Measurements from ENCODE around the gene LRBA. TPM values are rescaled to one million over a fixed set of nuclear protein-coding genes. Genes with fewer than 3 reads are reported as not detected.

Gene LRBA
- total RNA-seq, 1 experiment from 2014 or later, result 77.4 TPM

DNA sequence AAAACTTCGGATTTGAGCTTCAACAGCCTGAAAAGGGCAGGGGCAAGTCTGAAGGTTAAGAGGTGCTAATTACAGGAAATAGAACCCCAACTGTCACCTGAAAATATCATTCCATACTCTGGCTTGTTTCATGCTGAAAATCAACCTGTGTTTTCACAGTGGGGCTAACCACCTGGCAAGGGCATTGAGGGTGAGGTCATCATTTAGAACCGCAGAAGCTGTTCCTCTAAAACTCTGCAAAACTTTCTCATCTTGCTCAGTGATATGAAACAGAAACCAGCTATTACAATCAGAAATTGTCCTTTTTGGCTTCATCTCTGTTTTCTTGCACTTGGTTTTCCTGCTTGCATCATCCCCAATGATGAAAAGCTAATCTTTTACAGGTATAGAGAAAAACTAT is 689.2 kb downstream of the LRBA start:
- Histone ChIP-seq H3K79me2 (ENCODE audit: low read depth) (no peaks in the 10 kb centered on the region), H2AFZ (no peak overlapping the region), H3K27me3 (ENCODE audit: insufficient read depth, low read depth) (no peaks in the 10 kb centered on the region), H4K20me1 (ENCODE audit: insufficient read depth) (no peaks in the 10 kb centered on the region), H3K4me3 (no peak overlapping the region), H3K4me1 (replicated peaks; ENCODE audit: insufficient read depth) (no peaks in the 10 kb centered on the region), H3K9me3 (ENCODE audit: insufficient read depth, low read depth) (no peaks in the 10 kb centered on the region), H3K4me2 (no peak overlapping the region), H3K27ac (no peak overlapping the region), H3K9me2 (ENCODE audit: insufficient read depth) (no peaks in the 10 kb centered on the region), H3K36me3 (ENCODE audit: low read depth) (no peaks in the 10 kb centered on the region), H3F3A (ENCODE audit: insufficient read depth, low read depth) (no peaks in the 10 kb centered on the region)
- TF ChIP-seq, protein P1, sequence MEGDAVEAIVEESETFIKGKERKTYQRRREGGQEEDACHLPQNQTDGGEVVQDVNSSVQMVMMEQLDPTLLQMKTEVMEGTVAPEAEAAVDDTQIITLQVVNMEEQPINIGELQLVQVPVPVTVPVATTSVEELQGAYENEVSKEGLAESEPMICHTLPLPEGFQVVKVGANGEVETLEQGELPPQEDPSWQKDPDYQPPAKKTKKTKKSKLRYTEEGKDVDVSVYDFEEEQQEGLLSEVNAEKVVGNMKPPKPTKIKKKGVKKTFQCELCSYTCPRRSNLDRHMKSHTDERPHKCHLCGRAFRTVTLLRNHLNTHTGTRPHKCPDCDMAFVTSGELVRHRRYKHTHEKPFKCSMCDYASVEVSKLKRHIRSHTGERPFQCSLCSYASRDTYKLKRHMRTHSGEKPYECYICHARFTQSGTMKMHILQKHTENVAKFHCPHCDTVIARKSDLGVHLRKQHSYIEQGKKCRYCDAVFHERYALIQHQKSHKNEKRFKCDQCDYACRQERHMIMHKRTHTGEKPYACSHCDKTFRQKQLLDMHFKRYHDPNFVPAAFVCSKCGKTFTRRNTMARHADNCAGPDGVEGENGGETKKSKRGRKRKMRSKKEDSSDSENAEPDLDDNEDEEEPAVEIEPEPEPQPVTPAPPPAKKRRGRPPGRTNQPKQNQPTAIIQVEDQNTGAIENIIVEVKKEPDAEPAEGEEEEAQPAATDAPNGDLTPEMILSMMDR (conservative IDR thresholded peaks at IDR 0.05), result no peak
- no peak for TF ChIP-seq EZH2 (IDR thresholded peaks at IDR 0.05; ENCODE audit: low read depth)
- CTCF ChIA-PET, result no interaction called here
- BruUV-seq (replicated peaks), result no TSS peak
- intact Hi-C loops (cut with micrococcal nuclease; ENCODE audit: unreplicated experiment), result no loop called here
- DNase-seq, result no peak
- POLR2A ChIA-PET (ENCODE audit: unreplicated experiment), result no interaction called here

DNA sequence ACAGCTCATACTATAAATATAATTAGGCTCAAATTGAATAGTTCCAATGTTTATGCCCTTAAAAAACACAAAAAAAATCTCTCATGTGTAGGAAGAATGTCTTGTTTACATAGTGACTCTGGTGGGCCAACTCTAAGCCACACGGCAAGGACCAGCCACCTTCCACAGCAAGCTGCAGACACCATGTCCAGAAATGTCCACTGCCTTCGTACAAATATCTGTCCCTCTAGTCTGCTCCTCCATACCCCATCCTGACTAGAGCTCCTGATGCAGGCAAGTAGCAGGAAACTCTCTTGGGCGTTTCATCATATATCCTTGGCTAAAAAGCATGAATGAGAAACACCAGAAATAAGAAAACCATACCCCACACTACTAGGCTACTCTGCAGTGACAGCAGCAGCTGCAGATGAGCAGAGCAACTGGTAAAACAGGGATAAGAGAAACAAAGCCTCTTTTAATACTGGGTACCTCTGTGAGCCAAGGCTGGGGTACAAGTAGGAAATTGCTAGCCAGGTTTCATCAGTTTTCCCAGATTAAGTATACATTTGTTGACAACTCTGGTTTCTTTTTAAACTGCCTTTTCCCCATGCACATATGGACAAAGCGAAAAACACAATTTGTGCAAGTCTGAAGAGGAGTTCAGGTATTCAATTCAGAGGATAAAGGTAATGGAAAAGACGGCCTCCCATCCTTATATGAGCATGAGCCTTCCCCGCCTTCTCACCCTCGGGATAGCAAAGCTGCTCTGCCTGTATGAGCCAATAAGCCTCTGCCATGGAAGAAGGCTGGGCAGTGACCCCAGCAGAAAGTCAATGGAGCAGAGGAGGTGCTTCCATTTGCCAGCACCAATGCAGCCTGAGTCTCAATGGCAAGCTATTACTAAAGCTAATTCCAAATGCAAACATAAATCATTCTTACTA is 691.4 kb downstream of the LRBA start:
- H3F3A ChIP-seq (ENCODE audit: insufficient read depth, low read depth), result no peaks in the 10 kb centered on the region
- no peaks in the 10 kb centered on the region for H4K20me1 ChIP-seq (ENCODE audit: insufficient read depth)
- POLR2A ChIA-PET (ENCODE audit: unreplicated experiment), result no interaction called here
- intact Hi-C loops (cut with micrococcal nuclease; ENCODE audit: unreplicated experiment), result no loop called here
- H3K4me2 ChIP-seq, result no peak overlapping the region
- CTCF ChIA-PET, result no interaction called here
- no peaks in the 10 kb centered on the region for H3K9me3 ChIP-seq (ENCODE audit: insufficient read depth, low read depth)
- no peak overlapping the region for H2AFZ ChIP-seq
- no peak overlapping the region for H3K27ac ChIP-seq
- no peaks in the 10 kb centered on the region for H3K9me2 ChIP-seq (ENCODE audit: insufficient read depth)
- H3K36me3 ChIP-seq (ENCODE audit: low read depth), result no peaks in the 10 kb centered on the region
- H3K27me3 ChIP-seq (ENCODE audit: insufficient read depth, low read depth), result no peaks in the 10 kb centered on the region
- BruUV-seq (replicated peaks), result no TSS peak
- TF ChIP-seq, protein P1 (conservative IDR thresholded peaks at IDR 0.05), result no peak
- no peak for TF ChIP-seq EZH2 (IDR thresholded peaks at IDR 0.05; ENCODE audit: low read depth)
- H3K79me2 ChIP-seq (ENCODE audit: low read depth), result no peaks in the 10 kb centered on the region
- H3K4me3 ChIP-seq, result no peak overlapping the region
- no peaks in the 10 kb centered on the region for H3K4me1 ChIP-seq (replicated peaks; ENCODE audit: insufficient read depth)
- no peak for DNase-seq

DNA sequence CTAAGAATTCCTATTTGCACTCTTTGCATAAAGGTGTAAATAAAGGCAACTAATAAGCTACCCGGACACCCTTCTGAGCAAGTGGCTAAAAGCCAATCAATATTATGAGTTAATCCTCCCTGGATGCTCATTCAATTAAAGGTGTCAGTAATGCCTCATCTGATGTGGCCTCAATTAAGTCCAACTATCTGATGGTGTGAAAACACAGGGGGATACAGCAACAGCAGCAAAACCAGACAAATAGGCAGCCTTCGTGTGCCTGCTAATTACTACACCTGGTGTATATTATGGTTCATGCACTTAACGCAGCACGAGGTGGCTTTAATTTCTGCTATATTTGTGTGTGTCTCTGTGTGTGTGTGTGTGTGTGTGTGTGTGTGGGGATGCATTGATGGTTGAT is 692.4 kb downstream of the LRBA start:
- no peak overlapping the region for H3K4me3 ChIP-seq
- POLR2A ChIA-PET (ENCODE audit: unreplicated experiment), result no interaction called here
- H3K79me2 ChIP-seq (ENCODE audit: low read depth), result no peaks in the 10 kb centered on the region
- H3K9me3 ChIP-seq (ENCODE audit: insufficient read depth, low read depth), result no peaks in the 10 kb centered on the region
- no peaks in the 10 kb centered on the region for H4K20me1 ChIP-seq (ENCODE audit: insufficient read depth)
- no peaks in the 10 kb centered on the region for H3K27me3 ChIP-seq (ENCODE audit: insufficient read depth, low read depth)
- TF ChIP-seq, protein P1 (conservative IDR thresholded peaks at IDR 0.05), result no peak
- TF ChIP-seq EZH2 (IDR thresholded peaks at IDR 0.05; ENCODE audit: low read depth), result no peak
- H3K4me1 ChIP-seq (replicated peaks; ENCODE audit: insufficient read depth), result no peaks in the 10 kb centered on the region
- H3K36me3 ChIP-seq (ENCODE audit: low read depth), result no peaks in the 10 kb centered on the region
- H3K27ac ChIP-seq, result no peak overlapping the region
- no peaks in the 10 kb centered on the region for H3K9me2 ChIP-seq (ENCODE audit: insufficient read depth)
- intact Hi-C loops (cut with micrococcal nuclease; ENCODE audit: unreplicated experiment), result no loop called here
- CTCF ChIA-PET, result no interaction called here
- H2AFZ ChIP-seq, result no peak overlapping the region
- H3K4me2 ChIP-seq, result no peak overlapping the region
- no peaks in the 10 kb centered on the region for H3F3A ChIP-seq (ENCODE audit: insufficient read depth, low read depth)
- DNase-seq, result no peak
- BruUV-seq (replicated peaks), result no TSS peak

All from PC-9 (cell line).